ENCODE results near the gene CCDC32.

CCDC32 gene

DNA sequence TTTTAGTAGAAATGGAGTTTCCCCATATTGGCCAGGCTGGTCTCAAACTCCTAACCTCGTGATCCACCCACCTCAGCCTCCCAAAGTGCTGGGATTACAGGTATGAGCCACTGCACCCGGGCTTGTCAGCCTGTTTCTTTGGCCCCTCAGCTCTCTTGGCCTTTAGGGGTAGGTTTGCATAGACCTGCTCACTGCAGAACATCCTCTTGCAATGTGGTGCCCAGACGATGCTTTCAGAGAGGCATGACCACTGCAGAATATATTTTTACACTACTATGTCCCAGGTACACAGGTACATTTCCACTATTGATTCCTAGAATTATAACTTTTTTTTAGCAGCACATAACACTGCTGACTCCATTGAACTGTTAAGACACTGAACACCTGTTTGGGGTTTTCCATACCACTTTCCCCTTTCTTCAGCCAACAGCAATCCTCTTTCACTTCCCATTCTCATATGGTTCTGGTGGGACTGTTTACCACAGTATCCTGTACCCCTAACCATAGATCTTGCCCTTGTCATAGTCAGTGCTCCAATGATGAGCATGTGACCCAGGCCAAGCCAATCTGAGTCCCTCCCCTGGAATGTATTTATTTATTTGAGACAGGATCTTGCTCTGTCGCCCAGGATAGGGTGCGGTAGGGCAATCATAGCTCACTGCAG lies 21.1 kb downstream of the CCDC32 start:
- Histone ChIP-seq H4K8ac (ENCODE audit: low read length) (no peak overlapping the region), H3K18ac (ENCODE audit: low read depth in 1 of 2, low read length in 2 of 2) (no peak overlapping the region), H3K4me2 (ENCODE audit: low read length, poor library complexity, severe bottlenecking) (no peak overlapping the region), H2AK5ac (ENCODE audit: low read length, severe bottlenecking) (no peak overlapping the region), H3K27ac (ENCODE audit: low read length, poor library complexity, severe bottlenecking) (no peak overlapping the region), H3K4ac (ENCODE audit: low read depth in 1 of 2, low read length in 2 of 2) (no peak overlapping the region), H2BK12ac (ENCODE audit: low read length in 2 of 2) (no peak overlapping the region), H2BK5ac (ENCODE audit: low read depth, low read length, poor library complexity, severe bottlenecking) (no peak overlapping the region), H3K79me1 (replicated peaks; ENCODE audit: low read length, poor library complexity, severe bottlenecking) (peaks cover 4% of the 10 kb centered on the region), H3K4me3 (ENCODE audit: insufficient read depth in 1 of 2, low read depth in 1 of 2, low read length in 2 of 2) (no peak overlapping the region), H3K9me3 (ENCODE audit: control insufficient read depth, low read length) (no peaks in the 10 kb centered on the region), H3K27me3 (ENCODE audit: control insufficient read depth in 1 of 2, insufficient read depth in 1 of 2, low read length in 2 of 2) (no peaks in the 10 kb centered on the region), H3K36me3 (ENCODE audit: control insufficient read depth in 1 of 2, insufficient read depth in 2 of 2, low read depth in 1 of 2, low read length in 2 of 2) (peaks cover 12 to 13% of the 10 kb centered on the region in 2 experiments), H2BK15ac (ENCODE audit: low read depth, poor library complexity, severe bottlenecking) (no peak overlapping the region), H4K91ac (ENCODE audit: low read length) (no peak overlapping the region), H2AFZ (ENCODE audit: low read depth, low read length) (no peak overlapping the region), H3K9ac (ENCODE audit: low read length) (no peak overlapping the region), H3K4me1 (ENCODE audit: control insufficient read depth, insufficient read depth, low read depth, low read length) (no peaks in the 10 kb centered on the region), H2BK120ac (ENCODE audit: low read depth, low read length) (no peak overlapping the region), H3K23ac (ENCODE audit: low read length in 2 of 2) (no peak overlapping the region), H3K14ac (ENCODE audit: low read length in 2 of 2) (no peak overlapping the region)
- WGBS, result 92% methylated on average over 5 of the region's 5 CpGs
- DNase-seq, result peak; percentile 18

DNA sequence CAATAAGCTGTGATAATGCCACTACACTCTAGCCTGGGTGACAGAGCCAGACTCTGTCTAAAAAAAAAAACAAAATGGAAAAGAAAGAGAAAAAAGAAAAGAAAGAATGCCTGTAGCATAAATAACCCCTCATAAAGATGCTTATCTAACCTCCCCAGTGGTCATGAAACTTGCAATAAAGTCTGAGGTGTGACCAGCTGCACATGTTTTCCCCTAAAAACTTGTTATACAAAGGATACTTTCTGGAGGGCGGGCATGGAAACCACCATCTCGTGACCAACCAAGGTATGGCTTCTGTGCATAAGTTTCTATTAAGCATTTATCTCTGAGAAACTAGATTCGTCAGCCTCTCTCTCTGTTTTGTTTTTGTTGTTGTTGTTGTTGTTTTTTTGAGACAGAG lies 21.8 kb downstream of the CCDC32 start:
- Histone ChIP-seq H2BK15ac (ENCODE audit: low read depth, poor library complexity, severe bottlenecking) (no peak overlapping the region), H3K4me3 (ENCODE audit: insufficient read depth in 1 of 2, low read depth in 1 of 2, low read length in 2 of 2) (no peak overlapping the region), H4K8ac (ENCODE audit: low read length) (no peak overlapping the region), H3K9me3 (ENCODE audit: control insufficient read depth, low read length) (no peaks in the 10 kb centered on the region), H3K27ac (ENCODE audit: low read length, poor library complexity, severe bottlenecking) (no peak overlapping the region), H3K36me3 (ENCODE audit: control insufficient read depth in 1 of 2, insufficient read depth in 2 of 2, low read depth in 1 of 2, low read length in 2 of 2) (peaks cover 6 to 14% of the 10 kb centered on the region in 2 experiments), H2BK5ac (ENCODE audit: low read depth, low read length, poor library complexity, severe bottlenecking) (no peak overlapping the region), H3K9ac (ENCODE audit: low read length) (no peak overlapping the region), H3K4me2 (ENCODE audit: low read length, poor library complexity, severe bottlenecking) (no peak overlapping the region), H3K79me1 (replicated peaks; ENCODE audit: low read length, poor library complexity, severe bottlenecking) (peaks cover 4% of the 10 kb centered on the region), H3K27me3 (ENCODE audit: control insufficient read depth in 1 of 2, insufficient read depth in 1 of 2, low read length in 2 of 2) (no peaks in the 10 kb centered on the region), H3K18ac (ENCODE audit: low read depth in 1 of 2, low read length in 2 of 2) (no peak overlapping the region), H2BK12ac (ENCODE audit: low read length in 2 of 2) (no peak overlapping the region), H2AK5ac (ENCODE audit: low read length, severe bottlenecking) (no peak overlapping the region), H2BK120ac (ENCODE audit: low read depth, low read length) (no peak overlapping the region), H3K23ac (ENCODE audit: low read length in 2 of 2) (no peak overlapping the region), H3K4ac (ENCODE audit: low read depth in 1 of 2, low read length in 2 of 2) (no peak overlapping the region), H4K91ac (ENCODE audit: low read length) (no peak overlapping the region), H3K14ac (ENCODE audit: low read length in 2 of 2) (no peak overlapping the region), H2AFZ (ENCODE audit: low read depth, low read length) (no peak overlapping the region), H3K4me1 (ENCODE audit: control insufficient read depth, insufficient read depth, low read depth, low read length) (no peaks in the 10 kb centered on the region)
- no peak for DNase-seq
- WGBS, result no CpG with 5 or more reads among the region's 3 CpGs

DNA sequence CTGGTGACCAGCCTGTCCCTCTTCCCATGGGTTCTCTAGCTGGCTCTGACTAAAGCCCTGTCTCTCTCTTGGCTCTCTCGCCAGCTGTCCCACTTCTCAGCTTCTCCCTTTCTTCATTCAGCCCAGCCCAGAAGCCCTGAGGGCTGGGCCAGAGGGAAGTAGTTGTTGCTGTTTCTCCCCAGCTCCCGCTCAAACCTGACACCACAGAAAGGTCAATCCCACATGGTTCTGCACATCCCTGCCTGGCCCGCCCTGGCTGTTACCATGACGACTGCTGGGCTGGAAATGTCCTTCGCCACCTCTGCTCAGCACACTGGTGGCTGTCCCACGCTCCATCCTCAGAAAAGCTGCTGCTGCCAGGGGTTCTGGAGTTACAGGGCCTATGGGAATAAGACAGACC lies 25.9 kb downstream of the CCDC32 start:
- Histone ChIP-seq H3K36me3 (ENCODE audit: control insufficient read depth in 1 of 2, insufficient read depth in 2 of 2, low read depth in 1 of 2, low read length in 2 of 2) (peaks cover 3 to 16% of the 10 kb centered on the region in 2 experiments), H4K91ac (ENCODE audit: low read length) (no peak overlapping the region), H2AK5ac (ENCODE audit: low read length, severe bottlenecking) (no peak overlapping the region), H2BK5ac (ENCODE audit: low read depth, low read length, poor library complexity, severe bottlenecking) (no peak overlapping the region), H3K9ac (ENCODE audit: low read length) (no peak overlapping the region), H3K14ac (ENCODE audit: low read length in 2 of 2) (no peak overlapping the region), H3K27me3 (ENCODE audit: control insufficient read depth in 1 of 2, insufficient read depth in 1 of 2, low read length in 2 of 2) (no peaks in the 10 kb centered on the region), H2BK120ac (ENCODE audit: low read depth, low read length) (no peak overlapping the region), H3K9me3 (ENCODE audit: control insufficient read depth, low read length) (no peaks in the 10 kb centered on the region), H3K4me2 (ENCODE audit: low read length, poor library complexity, severe bottlenecking) (no peak overlapping the region), H4K8ac (ENCODE audit: low read length) (no peak overlapping the region), H3K4me1 (ENCODE audit: control insufficient read depth, insufficient read depth, low read depth, low read length) (no peaks in the 10 kb centered on the region), H2BK12ac (ENCODE audit: low read length in 2 of 2) (no peak overlapping the region), H2AFZ (ENCODE audit: low read depth, low read length) (no peak overlapping the region), H3K27ac (ENCODE audit: low read length, poor library complexity, severe bottlenecking) (no peak overlapping the region), H3K18ac (ENCODE audit: low read depth in 1 of 2, low read length in 2 of 2) (no peak overlapping the region), H2BK15ac (ENCODE audit: low read depth, poor library complexity, severe bottlenecking) (no peak overlapping the region), H3K4ac (ENCODE audit: low read depth in 1 of 2, low read length in 2 of 2) (no peak overlapping the region), H3K23ac (ENCODE audit: low read length in 2 of 2) (no peak overlapping the region), H3K79me1 (replicated peaks; ENCODE audit: low read length, poor library complexity, severe bottlenecking) (peaks cover 4% of the 10 kb centered on the region), H3K4me3 (ENCODE audit: insufficient read depth in 1 of 2, low read depth in 1 of 2, low read length in 2 of 2) (no peak overlapping the region)
- no peak for DNase-seq
- WGBS, result 85% methylated on average over 6 of the region's 6 CpGs

DNA sequence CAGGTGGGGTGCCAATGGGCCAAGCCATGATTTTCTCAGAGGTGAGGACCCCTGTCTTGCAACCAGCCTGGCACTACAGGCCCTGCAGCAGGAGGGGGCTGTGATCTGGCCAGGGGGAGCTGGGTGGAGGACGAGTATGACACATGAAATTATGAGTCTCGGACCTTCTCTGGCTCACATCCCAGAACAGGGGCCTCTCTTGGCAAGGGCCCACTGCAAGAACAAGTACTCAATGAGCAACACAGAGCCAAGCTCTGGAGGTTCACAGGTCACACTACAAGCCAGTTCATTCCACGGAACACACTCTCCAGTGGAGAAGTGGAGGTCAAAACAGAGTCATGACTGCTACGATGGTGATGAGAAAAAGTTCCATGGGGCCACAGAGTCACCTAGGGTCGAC lies 28.3 kb downstream of the CCDC32 start:
- 88% methylated on average over 5 of the region's 5 CpGs for WGBS
- no peak overlapping the region for H2BK15ac ChIP-seq (ENCODE audit: low read depth, poor library complexity, severe bottlenecking)
- H2BK5ac ChIP-seq (ENCODE audit: low read depth, low read length, poor library complexity, severe bottlenecking), result no peak overlapping the region
- peaks cover 2% of the 10 kb centered on the region for H3K79me1 ChIP-seq (replicated peaks; ENCODE audit: low read length, poor library complexity, severe bottlenecking)
- H3K4me1 ChIP-seq (ENCODE audit: control insufficient read depth, insufficient read depth, low read depth, low read length), result no peaks in the 10 kb centered on the region
- no peak overlapping the region for H2BK120ac ChIP-seq (ENCODE audit: low read depth, low read length)
- peaks cover 3 to 16% of the 10 kb centered on the region in 2 experiments for H3K36me3 ChIP-seq (ENCODE audit: control insufficient read depth in 1 of 2, insufficient read depth in 2 of 2, low read depth in 1 of 2, low read length in 2 of 2)
- no peak overlapping the region for H3K9ac ChIP-seq (ENCODE audit: low read length)
- DNase-seq, result no peak
- H3K23ac ChIP-seq (ENCODE audit: low read length in 2 of 2), result no peak overlapping the region
- H4K8ac ChIP-seq (ENCODE audit: low read length), result no peak overlapping the region
- no peak overlapping the region for H2AFZ ChIP-seq (ENCODE audit: low read depth, low read length)
- no peak overlapping the region for H3K4ac ChIP-seq (ENCODE audit: low read depth in 1 of 2, low read length in 2 of 2)
- H2AK5ac ChIP-seq (ENCODE audit: low read length, severe bottlenecking), result no peak overlapping the region
- no peak overlapping the region for H2BK12ac ChIP-seq (ENCODE audit: low read length in 2 of 2)
- H3K9me3 ChIP-seq (ENCODE audit: control insufficient read depth, low read length), result no peaks in the 10 kb centered on the region
- H3K27me3 ChIP-seq (ENCODE audit: control insufficient read depth in 1 of 2, insufficient read depth in 1 of 2, low read length in 2 of 2), result no peaks in the 10 kb centered on the region
- no peak overlapping the region for H3K18ac ChIP-seq (ENCODE audit: low read depth in 1 of 2, low read length in 2 of 2)
- H4K91ac ChIP-seq (ENCODE audit: low read length), result no peak overlapping the region
- no peak overlapping the region for H3K4me2 ChIP-seq (ENCODE audit: low read length, poor library complexity, severe bottlenecking)
- H3K27ac ChIP-seq (ENCODE audit: low read length, poor library complexity, severe bottlenecking), result no peak overlapping the region
- no peak overlapping the region for H3K4me3 ChIP-seq (ENCODE audit: insufficient read depth in 1 of 2, low read depth in 1 of 2, low read length in 2 of 2)
- no peak overlapping the region for H3K14ac ChIP-seq (ENCODE audit: low read length in 2 of 2)

All from mesenchymal stem cell (in vitro differentiated cells and primary cell).